Suppressor macrophage (primary cell): ENCODE results near the gene MYO1F.
"Not testable (repeated sequence)": the region's sequence is repeated elsewhere in the genome, so short reads cannot be mapped to it uniquely, and the experiment has no call there.

ENCODE experiments used
- DNase-seq, 4 experiments: peaks; one replicate each; pipeline ENCODE4 v3.0.0-alpha.2; 2020 to 2022
- total RNA-seq, 17 experiments: gene quantifications; one replicate each; lab custom pipeline; 2026; ENCODE audit warnings: mixed read lengths in 6 of 17, inconsistent platforms in 3 of 17; lab: John Stamatoyannopoulos, UW

Gene MYO1F
- total RNA-seq: 169 to 619 (median 417) reads per million in 17 experiments

- peak; percentile 82 to 94 (median 88) for DNase-seq
Measured at GRCh38 chr19:8577247-8577646, at the start of gene MYO1F. Gene MYO1F, minus strand, starts transcription at chr19:8577442. Its CDS starts 133 bp downstream, at chr19:8577309.

DNA sequence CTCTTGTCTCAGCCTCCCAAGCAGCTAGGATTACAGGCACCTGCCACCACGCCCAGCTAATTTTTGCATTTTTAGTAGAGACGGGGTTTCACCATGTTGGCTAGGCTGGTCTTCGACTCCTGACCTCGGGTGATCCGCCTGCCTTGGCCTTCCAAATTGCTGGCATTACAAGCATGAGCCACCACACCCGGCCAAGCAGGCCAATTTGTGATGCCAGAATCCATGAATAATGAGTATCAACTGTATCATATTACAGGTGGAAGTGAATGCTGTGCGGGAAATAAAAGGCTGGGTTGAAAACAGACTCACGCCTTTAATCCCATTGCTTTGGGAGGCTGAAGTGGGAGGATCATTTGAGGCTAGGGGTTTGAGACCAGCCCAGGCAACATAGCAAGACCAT is 49.6 kb upstream of the MYO1F start:
- DNase-seq: no peak

- DNase-seq: not testable (repeated sequence)
Measured at GRCh38 chr19:8622886-8623285, 45.6 kb upstream of the MYO1F start.

- no peak for DNase-seq
Measured at GRCh38 chr19:8618751-8619150, 41.5 kb upstream of the MYO1F start.

DNA sequence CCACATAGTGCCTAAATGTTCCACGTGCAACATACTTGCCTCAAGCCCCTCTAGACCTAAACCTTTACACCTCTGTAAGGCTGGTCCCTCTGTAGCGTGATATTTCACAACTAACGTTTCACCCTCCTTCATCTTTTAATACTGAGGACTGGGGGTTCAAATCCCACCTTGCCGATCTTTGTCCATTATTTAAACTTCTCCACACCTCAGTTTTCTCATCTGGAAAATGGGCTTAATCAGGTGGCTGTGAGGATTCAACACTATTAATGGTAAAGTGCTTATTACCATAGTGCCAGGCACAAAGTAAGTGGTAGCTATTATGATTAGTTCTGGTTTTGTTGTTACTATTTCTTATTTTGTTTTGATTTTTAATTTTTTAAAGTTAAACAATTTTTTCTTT is 40.7 kb upstream of the MYO1F start:
- no peak for DNase-seq

GRCh38 chr19:8617325-8617724 is 40.1 kb upstream of the MYO1F start:
- not testable (repeated sequence) for DNase-seq

GRCh38 chr19:8616861-8617260 is 39.6 kb upstream of the MYO1F start:
- no peak for DNase-seq

DNA sequence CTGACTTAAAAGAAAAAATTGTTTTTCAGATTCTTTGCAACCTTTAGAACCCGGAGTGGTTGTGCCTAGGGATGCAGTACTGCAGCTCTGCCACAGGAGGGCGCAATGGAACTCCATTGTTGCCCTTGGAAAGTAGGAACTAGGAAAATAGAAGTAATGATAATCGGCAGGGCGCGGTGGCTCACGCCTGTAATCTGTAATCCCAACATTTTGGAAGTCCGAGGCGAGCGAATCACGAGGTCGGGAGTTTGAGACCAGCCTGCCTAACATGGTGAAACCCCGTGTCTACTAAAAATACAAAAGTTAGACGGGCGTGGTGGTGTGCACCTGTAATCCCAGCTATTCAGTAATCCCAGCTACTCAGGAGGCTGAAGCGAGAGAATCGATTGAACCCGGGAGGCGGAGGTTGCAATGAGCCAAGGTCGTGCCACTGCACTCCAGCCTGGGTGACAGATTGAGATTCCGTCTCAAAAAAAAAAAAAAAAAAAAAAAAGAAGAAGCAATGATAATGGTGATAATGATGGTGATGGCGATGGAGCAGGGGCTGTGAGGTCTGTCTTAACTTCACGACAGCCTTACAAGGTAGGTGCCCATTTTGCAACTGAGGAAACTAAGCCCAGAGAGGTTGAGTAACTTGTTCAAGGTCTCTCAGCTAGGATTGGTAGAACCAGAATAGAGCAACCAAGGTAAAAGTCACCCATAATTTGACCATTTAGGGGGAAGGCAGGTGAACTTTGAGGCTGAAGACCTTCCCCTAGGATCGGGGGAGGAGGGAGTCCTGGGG is 38.8 kb upstream of the MYO1F start:
- DNase-seq: peak; percentile 84 to 88 (median 88)

GRCh38 chr19:8615024-8615423 is 37.8 kb upstream of the MYO1F start:
- no peak for DNase-seq

DNA sequence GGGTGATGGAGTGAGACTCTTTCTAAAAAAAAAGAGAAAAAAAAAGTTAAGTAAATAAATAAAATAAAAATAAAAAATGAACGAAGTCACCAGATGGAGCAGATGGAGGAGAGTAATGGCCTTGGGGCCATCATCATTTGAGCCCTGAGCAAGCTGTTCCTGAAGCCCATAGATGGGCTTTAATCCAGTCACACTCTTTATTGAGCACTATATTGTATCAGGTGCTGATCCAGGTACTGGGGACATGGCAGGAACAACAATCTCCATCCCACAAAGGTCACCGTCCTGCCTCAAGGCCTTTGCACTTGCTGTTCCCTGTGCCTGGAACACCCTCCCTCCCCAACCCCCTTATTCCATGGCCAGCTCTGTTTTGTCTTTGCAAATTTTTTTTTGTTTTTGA is 37.2 kb upstream of the MYO1F start:
- DNase-seq: no peak

GRCh38 chr19:8612807-8613171 is 35.5 kb upstream of the MYO1F start:
- no peak for DNase-seq

- DNase-seq: no peak
Measured at GRCh38 chr19:8611877-8612806, 34.9 kb upstream of the MYO1F start.

DNA sequence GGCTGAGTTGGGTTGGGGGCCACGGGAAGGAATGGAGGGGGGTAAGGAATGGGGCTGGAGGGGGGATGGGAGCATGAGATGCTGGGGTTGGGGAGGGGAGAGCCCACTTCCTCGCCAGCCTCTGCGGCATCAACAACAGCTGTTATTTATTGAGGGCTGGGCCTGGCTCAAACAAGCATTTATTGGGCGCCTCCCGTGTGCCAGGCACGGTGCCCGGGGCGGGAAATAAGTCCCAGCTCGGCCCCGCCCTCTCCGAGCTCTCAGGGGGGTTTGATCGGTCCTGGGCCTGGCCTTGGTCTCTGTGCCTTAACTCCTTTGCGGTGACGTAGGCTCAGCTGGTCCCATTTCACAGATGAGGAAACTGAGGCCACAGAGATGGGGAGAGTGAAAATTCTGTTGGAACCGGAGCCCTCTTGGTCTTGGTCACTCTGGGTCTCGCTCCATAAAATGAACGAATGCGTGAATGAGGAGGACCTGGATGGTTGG is 34.2 kb upstream of the MYO1F start:
- DNase-seq: no peak

GRCh38 chr19:8610936-8611300 is 33.7 kb upstream of the MYO1F start:
- no peak for DNase-seq

- peak in 2 of 4 experiments; percentile 17 to 36 for DNase-seq
Measured at GRCh38 chr19:8610041-8610935, 33.0 kb upstream of the MYO1F start, which contains the start of gene ADAMTS10. Gene ADAMTS10, minus strand, starts transcription at chr19:8610715. Its CDS starts 5,005 bp downstream, at chr19:8605710.

DNA sequence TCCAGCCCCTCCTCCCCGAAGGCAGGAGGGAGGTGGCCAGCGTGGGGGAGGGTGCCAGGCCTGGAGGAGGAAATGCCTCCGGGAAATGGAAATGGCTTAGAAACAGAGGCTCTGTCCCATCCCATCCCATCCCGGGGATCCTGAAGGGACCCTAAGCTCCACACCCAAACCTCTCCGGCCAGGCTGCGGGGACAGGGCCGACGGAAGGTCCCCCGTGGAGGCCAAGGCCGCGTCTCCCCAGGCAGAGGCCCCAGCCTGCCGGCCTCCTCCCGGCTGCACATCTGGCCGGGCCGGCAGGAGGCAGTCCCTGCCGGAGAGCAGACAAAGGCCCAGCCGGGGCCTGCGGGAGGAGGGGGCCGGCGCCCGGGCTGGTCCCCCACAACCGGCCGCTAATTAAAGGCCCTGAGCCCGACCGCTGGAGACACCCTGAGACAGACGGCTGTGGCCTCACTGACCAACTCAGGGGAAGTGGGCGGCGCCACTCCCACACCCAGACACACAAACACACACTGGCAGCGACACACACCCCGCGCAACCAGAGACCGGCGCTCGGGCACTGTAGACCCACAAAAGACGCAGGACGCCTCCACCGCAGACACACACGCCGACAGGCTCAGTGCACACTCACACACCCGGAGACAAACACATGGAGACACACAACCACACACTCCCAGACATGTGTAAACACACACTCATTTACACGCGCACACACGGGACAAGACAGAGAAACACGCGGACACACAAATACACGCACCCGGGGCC is 32.2 kb upstream of the MYO1F start:
- DNase-seq: peak; percentile 42 to 76 (median 60)

DNA sequence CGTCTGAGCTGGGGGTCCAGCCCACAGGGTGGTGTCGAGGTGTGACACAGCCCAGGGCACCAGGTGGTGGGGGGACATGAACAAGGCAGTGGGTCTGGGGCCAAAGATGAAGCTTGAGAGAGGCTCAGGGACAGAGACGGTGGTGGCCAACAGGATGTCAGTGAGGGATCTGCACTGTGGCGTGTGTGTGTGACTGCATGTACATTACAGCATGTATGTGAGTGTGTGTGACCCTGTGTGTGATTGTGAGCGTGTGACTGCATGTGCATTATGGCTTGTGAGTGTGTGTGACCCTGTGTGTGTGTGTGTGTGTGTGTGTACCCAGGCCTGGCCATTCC is 31.7 kb upstream of the MYO1F start:
- no peak for DNase-seq

GRCh38 chr19:8607386-8607785 is 30.1 kb upstream of the MYO1F start:
- no peak for DNase-seq

- no peak for DNase-seq
Measured at GRCh38 chr19:8605514-8605913, 28.3 kb upstream of the MYO1F start.

DNA sequence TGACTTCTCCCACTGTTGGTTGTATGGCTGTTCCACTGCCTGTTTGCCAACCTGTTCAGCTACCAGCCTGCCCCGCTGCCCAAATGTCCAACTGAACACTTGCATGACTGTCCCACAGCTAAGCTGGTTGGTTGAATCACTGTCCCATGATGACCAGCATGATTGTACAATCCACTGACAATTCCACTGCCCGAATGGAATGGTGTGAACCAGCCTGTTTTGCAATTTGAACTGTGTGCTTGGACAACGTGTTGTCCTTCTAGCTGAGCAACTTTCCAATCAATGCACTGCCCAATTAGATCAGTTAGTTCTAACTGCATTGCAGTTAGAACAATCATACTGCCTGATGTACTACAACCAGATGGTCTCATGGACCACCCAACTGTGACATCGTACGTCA is 24.6 kb upstream of the MYO1F start:
- peak in 1 of 4 experiments; percentile 11 for DNase-seq

DNA sequence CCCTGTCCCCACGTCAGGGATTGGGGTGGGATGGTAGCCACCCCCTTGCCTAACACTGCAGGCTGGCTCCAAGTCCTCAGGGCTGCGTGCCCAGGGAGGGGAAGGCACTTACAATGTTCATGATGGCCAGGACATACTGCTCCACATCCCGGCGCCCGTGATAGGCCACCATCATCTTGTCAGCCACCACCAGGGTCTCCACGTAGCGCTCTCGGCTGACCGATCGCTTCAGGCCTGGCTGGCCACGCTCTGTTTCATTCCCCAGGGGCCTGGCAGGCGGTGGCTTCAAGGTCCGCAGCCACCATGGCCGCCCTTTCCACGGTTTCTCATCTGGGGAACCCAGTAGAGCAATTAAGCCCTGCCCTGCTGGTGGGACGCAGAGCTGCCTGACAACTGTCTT is 23.6 kb upstream of the MYO1F start:
- DNase-seq: no peak

- no peak for DNase-seq
Measured at GRCh38 chr19:8600064-8600463, 22.8 kb upstream of the MYO1F start.
